ENCODE measurements around the gene CDH7. TPM values are rescaled to one million over a fixed set of nuclear protein-coding genes. Genes with fewer than 3 reads are reported as not detected.

CDH7 gene
- not detected in 2 replicates for total RNA-seq

GRCh38 chr18:65750389-65751154 lies at the start of gene CDH7:
Gene CDH7 (plus strand): TSS chr18:65751012. CDS start chr18:65762843, 11,831 bp downstream.
- intact Hi-C loops (cut with micrococcal nuclease), result no loop called here

GRCh38 chr18:65704046-65704445 lies 46.8 kb upstream of the CDH7 start:
- intact Hi-C loops (cut with micrococcal nuclease), result no loop called here

- intact Hi-C loops (cut with micrococcal nuclease), result no loop called here
Measured at GRCh38 chr18:65706646-65707045, 44.2 kb upstream of the CDH7 start.

GRCh38 chr18:65711493-65711892 lies 39.3 kb upstream of the CDH7 start:
- intact Hi-C loops (cut with micrococcal nuclease), result no loop called here

GRCh38 chr18:65721619-65722018 lies 29.2 kb upstream of the CDH7 start:
- intact Hi-C loops (cut with micrococcal nuclease), result no loop called here

- intact Hi-C loops (cut with micrococcal nuclease), result no loop called here
Measured at GRCh38 chr18:65725251-65726050, 25.4 kb upstream of the CDH7 start.

- intact Hi-C loops (cut with micrococcal nuclease), result no loop called here
Measured at GRCh38 chr18:65735155-65735554, 15.7 kb upstream of the CDH7 start.

- intact Hi-C loops (cut with micrococcal nuclease), result no loop called here
Measured at GRCh38 chr18:65737471-65737955, 13.3 kb upstream of the CDH7 start.

- intact Hi-C loops (cut with micrococcal nuclease), result no loop called here
Measured at GRCh38 chr18:65746936-65747335, 3.9 kb upstream of the CDH7 start.

GRCh38 chr18:65748321-65748720 lies 2.5 kb upstream of the CDH7 start:
- intact Hi-C loops (cut with micrococcal nuclease), result no loop called here

- intact Hi-C loops (cut with micrococcal nuclease), result no loop called here
Measured at GRCh38 chr18:65749841-65750240, 971 bp upstream of the CDH7 start.

- intact Hi-C loops (cut with micrococcal nuclease), result no loop called here
Measured at GRCh38 chr18:65751155-65752085, 608 bp downstream of the CDH7 start.

GRCh38 chr18:65752625-65753325 lies 2.0 kb downstream of the CDH7 start:
- intact Hi-C loops (cut with micrococcal nuclease), result no loop called here

GRCh38 chr18:65753520-65753919 lies 2.7 kb downstream of the CDH7 start:
- intact Hi-C loops (cut with micrococcal nuclease), result no loop called here

GRCh38 chr18:65754121-65754520 lies 3.3 kb downstream of the CDH7 start:
- intact Hi-C loops (cut with micrococcal nuclease), result no loop called here

GRCh38 chr18:65755616-65756015 lies 4.8 kb downstream of the CDH7 start:
- intact Hi-C loops (cut with micrococcal nuclease), result no loop called here

- intact Hi-C loops (cut with micrococcal nuclease), result no loop called here
Measured at GRCh38 chr18:65760457-65760856, 9.6 kb downstream of the CDH7 start.

GRCh38 chr18:65761636-65762295 lies 11.0 kb downstream of the CDH7 start:
- intact Hi-C loops (cut with micrococcal nuclease), result no loop called here

GRCh38 chr18:65762556-65762955 lies 11.7 kb downstream of the CDH7 start:
- intact Hi-C loops (cut with micrococcal nuclease), result no loop called here

GRCh38 chr18:65767406-65767805 lies 16.6 kb downstream of the CDH7 start:
- intact Hi-C loops (cut with micrococcal nuclease), result no loop called here

Data from T-helper 2 cell treated with Interferon-gamma antibody and Interleukin-4, amounts not matched to agents 100 ng/mL and 5 ng/mL, for 36 hours (primary cell).